HG03575 (cell line): Measurements from ENCODE around the gene DNAAF8.

Experiments used
- ATAC-seq: cut with Tn5 transposase; IDR thresholded peaks from one replicate; pipeline ENCODE4 v1.9.1; 2021; ENCODE audit not compliant: unreplicated experiment, insufficient number of reproducible peaks, low FRiP score; ENCODE audit errors: extremely low read depth

Gene DNAAF8

GRCh38 chr16:4792951-4793513 is 58.7 kb downstream of the DNAAF8 start:
- no peak for ATAC-seq

- ATAC-seq: no peak
These were observed 61.0 kb downstream of the DNAAF8 start, which contains the start of gene SMIM22 for GRCh38 chr16:4795181-4795827. Gene SMIM22, plus strand, starts transcription at chr16:4795369. Its CDS starts 366 bp downstream, at chr16:4795735.

- ATAC-seq: no peak
These were observed 61.7 kb downstream of the DNAAF8 start for GRCh38 chr16:4795828-4796572.

- no peak for ATAC-seq
These were observed 62.9 kb downstream of the DNAAF8 start for GRCh38 chr16:4796982-4797804.

- ATAC-seq: no peak
These were observed 63.5 kb downstream of the DNAAF8 start for GRCh38 chr16:4797805-4798252.

- ATAC-seq: no peak
These were observed 64.1 kb downstream of the DNAAF8 start for GRCh38 chr16:4798456-4798855.
